Activated CD8-positive, alpha-beta memory T cell treated with anti-CD3 and anti-CD28 coated beads for 48 hours (primary cell): ENCODE measurements around the gene CERS6.

ENCODE experiments used
- DNase-seq, 3 experiments: peaks; one replicate each; pipeline ENCODE4 v3.0.0-alpha.2; 2020; ENCODE audit warnings: low read depth in 2 of 3, low spot score in 2 of 3

CERS6 gene

GRCh38 chr2:168819050-168819715 lies 363.1 kb downstream of the CERS6 start:
- DNase-seq, result no peak

- DNase-seq, result no peak
Measured at GRCh38 chr2:168819829-168820489, 363.9 kb downstream of the CERS6 start.

- DNase-seq, result no peak
Measured at GRCh38 chr2:168821577-168821976, 365.5 kb downstream of the CERS6 start.

- no peak for DNase-seq
Measured at GRCh38 chr2:168821992-168822391, 365.9 kb downstream of the CERS6 start.
